Neural cell (in vitro differentiated cells): ENCODE measurements around the gene HOGA1. TPM values are rescaled to one million over a fixed set of nuclear protein-coding genes. Genes with fewer than 3 reads are reported as not detected.

Source experiments
- H2AFZ ChIP-seq: fragments of 200-600, 300-800 bp; sonication (generic), shearing (Covaris generic); 2 replicates; pipeline ENCODE4 v1.6.0; 2014; ENCODE audit warnings: low read depth, mild to moderate bottlenecking, antibody characterized with exemption, low read length, moderate library complexity
- H3F3A ChIP-seq: fragments of 200-600 bp; shearing (Covaris generic); 2 replicates; pipeline ENCODE4 v1.6.1; 2016; ENCODE audit warnings: mild to moderate bottlenecking, moderate library complexity, mixed read lengths, antibody characterized with exemption, low read length; ENCODE audit not compliant: insufficient read depth, poor library complexity, severe bottlenecking
- H3K27ac ChIP-seq: fragments of 200-600, 300-800 bp; sonication (generic), shearing (Covaris generic); 2 replicates; pipeline ENCODE4 v1.5.1; 2014; ENCODE audit warnings: mild to moderate bottlenecking, low read length, moderate library complexity
- H3K27me3 ChIP-seq: fragments of 300-800, 200-600 bp; sonication (generic), shearing (Covaris generic); 2 replicates; pipeline ENCODE4 v1.6.0; 2014; ENCODE audit warnings: mild to moderate bottlenecking, low read depth, low read length, moderate library complexity; ENCODE audit not compliant: insufficient read depth
- H3K36me3 ChIP-seq: fragments of 300-800, 200-600 bp; sonication (generic), shearing (Covaris generic); 2 replicates; pipeline ENCODE4 v1.5.1; 2014; ENCODE audit warnings: mild to moderate bottlenecking, antibody characterized with exemption, low read length, moderate library complexity; ENCODE audit not compliant: insufficient read depth
- H3K4me2 ChIP-seq: fragments of 300-800, 200-600 bp; sonication (generic), shearing (Covaris generic); 2 replicates; pipeline ENCODE4 v1.6.0; 2014; ENCODE audit warnings: mild to moderate bottlenecking, low read length
- H3K4me3 ChIP-seq: fragments of 300-800, 200-600 bp; sonication (generic), shearing (Covaris generic); 2 replicates; pipeline ENCODE4 v1.5.1; 2014; ENCODE audit warnings: mild to moderate bottlenecking, low read length, moderate library complexity
- H3K79me2 ChIP-seq: fragments of 200-600 bp; shearing (Covaris generic); replicated peaks from 2 replicates; pipeline ENCODE4 v1.6.0; 2014; ENCODE audit warnings: mild to moderate bottlenecking, low read length, moderate library complexity; ENCODE audit not compliant: insufficient read depth
- H3K9ac ChIP-seq: fragments of 300-800, 200-600 bp; sonication (generic), shearing (Covaris generic); 2 replicates; pipeline ENCODE4 v1.6.1; 2016; ENCODE audit warnings: mild to moderate bottlenecking, low read length, mixed read lengths
- H3K9me2 ChIP-seq: fragments of 200-600 bp; shearing (Covaris generic); 2 replicates; pipeline ENCODE4 v1.6.1; 2016; ENCODE audit warnings: mild to moderate bottlenecking, low read length, mixed read lengths; ENCODE audit not compliant: insufficient read depth
- H3K9me3 ChIP-seq: fragments of 200-600, 300-800 bp; sonication (generic), shearing (Covaris generic); 2 replicates; pipeline ENCODE4 v1.6.1; 2016; ENCODE audit warnings: mild to moderate bottlenecking, mixed run types, low read length, moderate library complexity, mixed read lengths
- H4K20me1 ChIP-seq: fragments of 200-600 bp; shearing (Covaris generic); 2 replicates; pipeline ENCODE4 v1.6.1; 2016; ENCODE audit warnings: mild to moderate bottlenecking, mixed run types; ENCODE audit not compliant: insufficient read depth
- EP300 ChIP-seq: fragments of 450-650 bp; conservative IDR thresholded peaks from 2 replicates; pipeline ENCODE4 v1.6.1; 2014; ENCODE audit warnings: antibody characterized with exemption, mild to moderate bottlenecking, moderate library complexity; ENCODE audit not compliant: poor library complexity, severe bottlenecking
- EZH2 ChIP-seq: fragments of 200-600, 300-800 bp; shearing (Covaris generic), sonication (generic); IDR thresholded peaks from 2 replicates; pipeline ENCODE4 v1.6.1; 2014; ENCODE audit warnings: antibody characterized with exemption, low read length, borderline replicate concordance, mild to moderate bottlenecking; ENCODE audit not compliant: insufficient read depth, poor library complexity, severe bottlenecking
- MXI1 ChIP-seq: fragments of 450-650 bp; conservative IDR thresholded peaks from 2 replicates; pipeline ENCODE4 v1.6.1; 2014; ENCODE audit warnings: antibody characterized with exemption, mild to moderate bottlenecking; ENCODE audit not compliant: poor library complexity, severe bottlenecking
- POLR2AphosphoS5 ChIP-seq: IDR thresholded peaks from 2 replicates; pipeline ENCODE4 v1.6.1; 2012
- RAD21 ChIP-seq: fragments of 450-650 bp; conservative IDR thresholded peaks from 2 replicates; pipeline ENCODE4 v1.6.1; 2014; ENCODE audit warnings: antibody characterized with exemption, mild to moderate bottlenecking, moderate library complexity
- SMC3 ChIP-seq: fragments of 450-650 bp; conservative IDR thresholded peaks from 2 replicates; pipeline ENCODE4 v1.6.1; 2014; ENCODE audit warnings: antibody characterized with exemption, mild to moderate bottlenecking, moderate library complexity; ENCODE audit not compliant: poor library complexity
- TAF1 ChIP-seq: IDR thresholded peaks from 2 replicates; pipeline ENCODE4 v1.6.1; 2012; ENCODE audit warnings: low read depth
- polyA plus RNA-seq: library from polyadenylated mRNA; depleted of rRNA; stranded (reverse); fragments of >200 nt; gene quantifications from 2 replicates; pipeline ENCODE4 v1.2.3, GENCODE V29; 2014
- TF ChIP-seq, protein P1 (sequence below): fragments of 450-650 bp; IDR thresholded peaks from 2 replicates; pipeline ENCODE4 v1.5.1; 2014; ENCODE audit warnings: antibody characterized with exemption, mild to moderate bottlenecking, moderate library complexity; ENCODE audit not compliant: poor library complexity, severe bottlenecking
- TF ChIP-seq, protein P2 (sequence below): IDR thresholded peaks from 2 replicates; pipeline ENCODE4 v1.6.1; 2012; ENCODE audit warnings: borderline replicate concordance

The HOGA1 gene
- polyA plus RNA-seq, 1 donor from 2014 or later: not detected

DNA sequence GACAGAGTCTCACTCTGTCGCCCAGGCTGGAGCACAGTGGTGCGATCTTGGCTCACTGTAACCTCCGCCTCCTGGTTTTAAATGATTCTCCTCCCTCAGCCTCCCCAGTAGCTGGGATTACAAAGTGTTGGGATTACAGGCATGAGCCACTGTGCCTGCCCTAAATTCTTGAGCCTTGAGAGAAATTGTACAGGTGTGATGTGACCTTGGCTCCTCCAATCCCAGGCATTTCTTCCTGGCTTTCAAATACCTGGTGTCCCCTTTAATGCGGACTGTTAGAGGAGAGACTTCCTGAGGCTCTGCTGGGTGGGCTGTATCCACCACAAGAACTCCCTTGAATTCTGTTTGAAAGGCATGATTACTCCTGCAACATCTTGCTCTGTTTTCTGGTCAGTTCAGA, 34.1 kb downstream of the HOGA1 start:
- no peaks in the 10 kb centered on the region for H3K9me2 ChIP-seq
- H3K9ac ChIP-seq: no peak overlapping the region
- H4K20me1 ChIP-seq: no peaks in the 10 kb centered on the region
- H3K4me2 ChIP-seq: no peak overlapping the region
- H3K79me2 ChIP-seq: no peaks in the 10 kb centered on the region
- no peak overlapping the region for H3K27ac ChIP-seq
- no peaks in the 10 kb centered on the region for H3F3A ChIP-seq
- TF ChIP-seq MXI1 (no peak), EZH2 (no peak), SMC3 (no peak)
- TF ChIP-seq, protein P1, sequence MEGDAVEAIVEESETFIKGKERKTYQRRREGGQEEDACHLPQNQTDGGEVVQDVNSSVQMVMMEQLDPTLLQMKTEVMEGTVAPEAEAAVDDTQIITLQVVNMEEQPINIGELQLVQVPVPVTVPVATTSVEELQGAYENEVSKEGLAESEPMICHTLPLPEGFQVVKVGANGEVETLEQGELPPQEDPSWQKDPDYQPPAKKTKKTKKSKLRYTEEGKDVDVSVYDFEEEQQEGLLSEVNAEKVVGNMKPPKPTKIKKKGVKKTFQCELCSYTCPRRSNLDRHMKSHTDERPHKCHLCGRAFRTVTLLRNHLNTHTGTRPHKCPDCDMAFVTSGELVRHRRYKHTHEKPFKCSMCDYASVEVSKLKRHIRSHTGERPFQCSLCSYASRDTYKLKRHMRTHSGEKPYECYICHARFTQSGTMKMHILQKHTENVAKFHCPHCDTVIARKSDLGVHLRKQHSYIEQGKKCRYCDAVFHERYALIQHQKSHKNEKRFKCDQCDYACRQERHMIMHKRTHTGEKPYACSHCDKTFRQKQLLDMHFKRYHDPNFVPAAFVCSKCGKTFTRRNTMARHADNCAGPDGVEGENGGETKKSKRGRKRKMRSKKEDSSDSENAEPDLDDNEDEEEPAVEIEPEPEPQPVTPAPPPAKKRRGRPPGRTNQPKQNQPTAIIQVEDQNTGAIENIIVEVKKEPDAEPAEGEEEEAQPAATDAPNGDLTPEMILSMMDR: no peak
- TF ChIP-seq, protein P2, sequence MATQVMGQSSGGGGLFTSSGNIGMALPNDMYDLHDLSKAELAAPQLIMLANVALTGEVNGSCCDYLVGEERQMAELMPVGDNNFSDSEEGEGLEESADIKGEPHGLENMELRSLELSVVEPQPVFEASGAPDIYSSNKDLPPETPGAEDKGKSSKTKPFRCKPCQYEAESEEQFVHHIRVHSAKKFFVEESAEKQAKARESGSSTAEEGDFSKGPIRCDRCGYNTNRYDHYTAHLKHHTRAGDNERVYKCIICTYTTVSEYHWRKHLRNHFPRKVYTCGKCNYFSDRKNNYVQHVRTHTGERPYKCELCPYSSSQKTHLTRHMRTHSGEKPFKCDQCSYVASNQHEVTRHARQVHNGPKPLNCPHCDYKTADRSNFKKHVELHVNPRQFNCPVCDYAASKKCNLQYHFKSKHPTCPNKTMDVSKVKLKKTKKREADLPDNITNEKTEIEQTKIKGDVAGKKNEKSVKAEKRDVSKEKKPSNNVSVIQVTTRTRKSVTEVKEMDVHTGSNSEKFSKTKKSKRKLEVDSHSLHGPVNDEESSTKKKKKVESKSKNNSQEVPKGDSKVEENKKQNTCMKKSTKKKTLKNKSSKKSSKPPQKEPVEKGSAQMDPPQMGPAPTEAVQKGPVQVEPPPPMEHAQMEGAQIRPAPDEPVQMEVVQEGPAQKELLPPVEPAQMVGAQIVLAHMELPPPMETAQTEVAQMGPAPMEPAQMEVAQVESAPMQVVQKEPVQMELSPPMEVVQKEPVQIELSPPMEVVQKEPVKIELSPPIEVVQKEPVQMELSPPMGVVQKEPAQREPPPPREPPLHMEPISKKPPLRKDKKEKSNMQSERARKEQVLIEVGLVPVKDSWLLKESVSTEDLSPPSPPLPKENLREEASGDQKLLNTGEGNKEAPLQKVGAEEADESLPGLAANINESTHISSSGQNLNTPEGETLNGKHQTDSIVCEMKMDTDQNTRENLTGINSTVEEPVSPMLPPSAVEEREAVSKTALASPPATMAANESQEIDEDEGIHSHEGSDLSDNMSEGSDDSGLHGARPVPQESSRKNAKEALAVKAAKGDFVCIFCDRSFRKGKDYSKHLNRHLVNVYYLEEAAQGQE: no peak
- H3K27me3 ChIP-seq: no peaks in the 10 kb centered on the region
- H3K36me3 ChIP-seq: no peaks in the 10 kb centered on the region
- no peak overlapping the region for H3K4me3 ChIP-seq
- no peaks in the 10 kb centered on the region for H3K9me3 ChIP-seq
- H2AFZ ChIP-seq: no peak overlapping the region

DNA sequence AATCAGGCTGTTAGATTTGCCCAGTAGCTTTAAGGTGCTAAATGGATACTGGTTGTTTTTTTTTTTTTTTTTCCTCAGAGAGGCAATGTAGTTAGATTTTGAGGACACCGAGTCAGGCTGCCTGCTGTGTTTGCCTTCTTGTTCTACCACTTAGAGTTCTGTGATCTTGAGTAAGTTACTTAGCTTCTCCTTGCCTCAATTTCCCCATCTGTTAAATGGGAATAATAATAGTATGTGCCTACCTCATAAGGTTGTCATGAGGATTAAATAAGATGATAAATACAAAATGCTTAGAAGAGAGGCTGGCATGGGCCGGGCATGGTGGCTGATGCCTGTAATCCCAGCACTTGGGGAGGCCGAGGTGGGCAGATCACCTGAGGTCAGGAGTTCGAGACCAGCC, 34.5 kb downstream of the HOGA1 start:
- H3F3A ChIP-seq: no peaks in the 10 kb centered on the region
- no peaks in the 10 kb centered on the region for H3K9me2 ChIP-seq
- no peak overlapping the region for H3K27ac ChIP-seq
- H3K27me3 ChIP-seq: no peaks in the 10 kb centered on the region
- H4K20me1 ChIP-seq: no peaks in the 10 kb centered on the region
- H3K36me3 ChIP-seq: no peaks in the 10 kb centered on the region
- no peak overlapping the region for H3K9ac ChIP-seq
- H3K9me3 ChIP-seq: no peaks in the 10 kb centered on the region
- H3K4me2 ChIP-seq: no peak overlapping the region
- no peak overlapping the region for H2AFZ ChIP-seq
- no peaks in the 10 kb centered on the region for H3K79me2 ChIP-seq
- TF ChIP-seq RAD21: no peak
- TF ChIP-seq EP300: no peak
- no peak for TF ChIP-seq POLR2AphosphoS5
- no peak overlapping the region for H3K4me3 ChIP-seq

DNA sequence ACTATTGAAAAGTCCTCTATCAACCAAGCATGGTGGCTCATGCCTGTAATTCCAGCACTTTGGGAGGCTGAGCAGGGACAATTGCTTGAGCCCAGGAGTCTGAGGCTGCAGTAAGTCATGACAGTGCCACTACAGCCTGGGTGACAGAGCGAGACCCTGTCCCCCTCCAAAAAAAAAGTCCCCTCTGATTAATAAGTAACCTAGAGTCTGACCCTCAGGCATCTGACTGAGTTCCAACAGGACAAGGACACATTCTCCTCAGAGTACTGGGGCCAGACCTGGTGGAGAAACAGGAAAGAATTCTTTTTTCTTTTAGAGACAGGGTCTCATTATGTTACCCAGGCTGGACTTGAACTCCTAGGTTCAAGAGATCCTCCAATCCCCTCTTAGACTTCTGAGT, 39.1 kb downstream of the HOGA1 start:
- Histone ChIP-seq H4K20me1 (no peaks in the 10 kb centered on the region), H3K9me2 (no peaks in the 10 kb centered on the region), H3K9me3 (no peaks in the 10 kb centered on the region), H3K27me3 (no peaks in the 10 kb centered on the region), H3K4me2 (no peak overlapping the region), H3K9ac (no peak overlapping the region), H3K36me3 (no peaks in the 10 kb centered on the region), H3K4me3 (no peak overlapping the region), H3K79me2 (peaks cover 4% of the 10 kb centered on the region), H3F3A (no peaks in the 10 kb centered on the region), H3K27ac (no peak overlapping the region), H2AFZ (no peak overlapping the region)
- TF ChIP-seq, protein P2: no peak
- TF ChIP-seq SMC3 (no peak), TAF1 (no peak), POLR2AphosphoS5 (no peak), EZH2 (no peak), MXI1 (no peak), EP300 (no peak), RAD21 (no peak)
- TF ChIP-seq, protein P1: no peak
